GM18526 (cell line): ENCODE results near the gene FOXL2.

Source experiments
- POLR2A ChIP-seq: IDR thresholded peaks from 3 replicates; pipeline ENCODE4 v1.6.1; 2011; ENCODE audit not compliant: insufficient read length; ENCODE audit errors: extremely low read depth

FOXL2 gene

DNA sequence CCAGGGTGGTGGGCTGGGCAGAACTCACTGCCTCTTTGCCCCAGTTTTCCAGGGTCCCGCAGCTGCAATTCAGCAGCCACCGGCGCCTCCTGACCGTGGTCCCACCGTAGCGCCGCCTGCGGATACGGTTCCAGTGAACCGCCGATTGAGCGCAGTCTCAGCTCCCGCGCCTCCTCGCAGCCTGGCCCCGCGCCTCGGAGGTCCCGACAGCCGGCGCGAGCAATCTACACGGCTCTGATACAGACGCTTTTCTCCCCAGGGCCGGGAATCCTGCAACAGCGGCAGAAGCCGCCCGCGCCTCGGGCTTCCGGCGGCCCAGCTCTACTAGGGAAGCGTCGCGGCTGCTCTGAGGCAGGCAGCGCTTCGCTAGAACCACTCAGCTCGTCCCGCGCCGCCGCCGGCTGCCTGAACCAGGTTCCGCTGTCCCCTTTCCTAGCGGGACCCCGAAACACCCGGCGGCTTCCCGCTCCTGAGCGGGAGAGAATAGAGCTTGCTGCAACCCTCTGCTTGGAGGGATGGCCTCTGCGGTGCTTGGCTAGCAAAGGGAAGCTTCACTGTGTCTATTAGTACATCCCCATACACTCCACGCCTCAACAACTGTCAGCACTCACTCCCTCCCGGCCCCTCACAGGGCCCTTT is 3.2 kb upstream of the FOXL2 start:
- TF ChIP-seq POLR2A: no peak

DNA sequence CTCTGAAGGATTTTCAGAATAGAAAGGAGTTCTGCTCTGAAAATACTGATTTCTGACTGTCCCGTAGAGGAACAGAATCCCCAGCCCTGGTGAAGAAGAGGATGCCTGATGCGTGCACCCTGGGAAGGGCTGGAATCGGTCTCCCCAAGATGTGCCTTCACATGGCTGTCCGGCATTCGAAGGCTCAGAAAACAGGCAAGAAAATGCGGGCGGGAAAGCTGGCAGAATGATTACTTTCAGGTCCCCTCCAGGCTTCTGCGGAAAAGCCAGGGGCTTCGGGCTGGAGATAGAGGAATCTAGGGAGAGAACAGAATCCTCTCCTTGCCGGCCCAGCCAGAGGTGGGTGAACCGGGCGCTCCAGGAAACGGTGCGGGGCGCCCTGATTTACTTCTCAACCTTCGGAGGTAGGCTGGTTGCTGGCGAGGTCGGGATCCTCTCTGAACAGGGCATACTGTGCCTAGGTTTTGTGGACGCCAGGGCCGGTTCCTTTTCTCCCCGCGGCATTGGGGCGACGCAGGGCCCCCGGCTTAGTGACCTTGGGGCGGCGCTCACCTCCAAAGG is 2.6 kb upstream of the FOXL2 start:
- TF ChIP-seq POLR2A: no peak

DNA sequence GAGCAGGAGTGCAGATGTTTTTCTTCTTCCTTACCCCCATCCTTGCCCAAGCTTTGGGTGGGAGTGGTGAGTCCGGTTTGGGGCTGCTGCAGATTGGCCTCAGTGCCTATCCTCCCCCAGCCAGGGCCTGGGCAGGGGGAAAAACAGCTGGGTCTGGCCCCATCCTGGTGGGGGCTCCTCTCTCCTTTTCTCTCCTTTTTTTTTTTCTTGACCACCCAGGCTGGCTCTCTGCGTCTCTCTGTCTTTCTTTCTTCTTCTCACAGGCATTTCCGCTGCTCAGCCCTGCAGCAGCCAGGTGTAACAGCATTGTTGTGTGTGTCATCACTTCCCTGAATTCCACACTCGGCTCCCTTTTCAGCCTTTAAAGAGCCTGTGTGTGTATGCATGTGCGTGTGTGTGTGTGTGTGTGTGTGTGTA is 2.1 kb upstream of the FOXL2 start:
- no peak for TF ChIP-seq POLR2A

DNA sequence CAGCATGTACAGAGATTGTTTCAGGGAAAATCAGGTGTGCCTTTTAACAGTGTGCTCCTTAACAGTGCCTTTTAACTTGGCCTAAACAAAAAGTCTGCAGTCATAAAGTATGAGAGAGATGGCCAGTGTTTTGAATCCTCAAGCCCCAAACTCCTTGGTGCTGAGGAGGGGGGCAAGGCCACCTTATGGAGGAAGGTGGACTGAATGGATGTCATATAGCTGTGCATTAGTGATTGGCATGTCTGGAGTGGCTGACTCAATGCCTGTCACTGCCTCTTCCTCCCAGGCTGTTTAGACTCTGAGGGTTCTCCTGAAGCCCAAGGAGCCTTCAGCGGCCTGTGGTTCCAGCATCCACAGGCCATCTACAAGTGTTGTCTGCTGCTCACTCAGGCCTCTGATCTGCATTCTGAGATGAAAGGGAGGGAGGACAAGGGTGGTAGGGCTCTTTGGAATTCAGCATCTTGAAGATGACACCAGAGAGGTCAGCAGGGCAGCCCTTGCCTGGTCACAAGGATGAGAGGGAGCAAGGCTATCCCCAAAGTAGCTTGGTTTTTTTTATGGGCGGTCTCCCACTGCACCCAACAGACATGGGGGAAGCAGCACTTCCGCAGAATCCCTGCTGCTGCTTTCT is 1.5 kb upstream of the FOXL2 start:
- TF ChIP-seq POLR2A: no peak

DNA sequence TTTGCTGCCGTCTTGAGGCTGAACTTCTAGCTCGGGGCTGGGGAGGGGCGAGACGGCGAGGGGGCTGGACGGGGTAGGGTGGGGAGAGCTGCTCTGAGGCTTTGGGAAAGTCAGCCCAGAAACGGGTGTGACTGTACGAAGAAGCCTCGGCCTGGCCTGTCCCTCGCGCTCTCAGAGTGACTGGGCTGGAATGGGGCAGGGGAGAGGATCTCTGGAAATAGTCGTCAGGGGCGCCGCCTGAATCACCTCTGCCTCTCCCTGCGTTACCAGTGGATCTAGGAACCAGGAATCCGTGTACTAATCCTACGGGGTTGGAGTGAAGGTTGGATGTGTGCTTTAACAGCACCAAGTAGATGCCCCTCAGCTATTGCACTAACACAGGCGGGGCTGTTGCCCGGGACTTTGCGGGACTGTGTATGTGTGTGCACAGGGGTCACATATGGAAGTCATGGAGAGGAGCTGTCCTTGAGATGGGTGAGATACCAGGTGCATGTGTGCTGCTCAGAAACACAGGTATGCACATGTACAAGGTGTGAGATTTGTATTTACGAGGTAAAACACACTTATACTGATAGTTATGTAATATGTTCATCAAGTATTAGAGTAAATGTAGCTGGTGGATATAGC is 671 bp upstream of the FOXL2 start:
- no peak for TF ChIP-seq POLR2A

DNA sequence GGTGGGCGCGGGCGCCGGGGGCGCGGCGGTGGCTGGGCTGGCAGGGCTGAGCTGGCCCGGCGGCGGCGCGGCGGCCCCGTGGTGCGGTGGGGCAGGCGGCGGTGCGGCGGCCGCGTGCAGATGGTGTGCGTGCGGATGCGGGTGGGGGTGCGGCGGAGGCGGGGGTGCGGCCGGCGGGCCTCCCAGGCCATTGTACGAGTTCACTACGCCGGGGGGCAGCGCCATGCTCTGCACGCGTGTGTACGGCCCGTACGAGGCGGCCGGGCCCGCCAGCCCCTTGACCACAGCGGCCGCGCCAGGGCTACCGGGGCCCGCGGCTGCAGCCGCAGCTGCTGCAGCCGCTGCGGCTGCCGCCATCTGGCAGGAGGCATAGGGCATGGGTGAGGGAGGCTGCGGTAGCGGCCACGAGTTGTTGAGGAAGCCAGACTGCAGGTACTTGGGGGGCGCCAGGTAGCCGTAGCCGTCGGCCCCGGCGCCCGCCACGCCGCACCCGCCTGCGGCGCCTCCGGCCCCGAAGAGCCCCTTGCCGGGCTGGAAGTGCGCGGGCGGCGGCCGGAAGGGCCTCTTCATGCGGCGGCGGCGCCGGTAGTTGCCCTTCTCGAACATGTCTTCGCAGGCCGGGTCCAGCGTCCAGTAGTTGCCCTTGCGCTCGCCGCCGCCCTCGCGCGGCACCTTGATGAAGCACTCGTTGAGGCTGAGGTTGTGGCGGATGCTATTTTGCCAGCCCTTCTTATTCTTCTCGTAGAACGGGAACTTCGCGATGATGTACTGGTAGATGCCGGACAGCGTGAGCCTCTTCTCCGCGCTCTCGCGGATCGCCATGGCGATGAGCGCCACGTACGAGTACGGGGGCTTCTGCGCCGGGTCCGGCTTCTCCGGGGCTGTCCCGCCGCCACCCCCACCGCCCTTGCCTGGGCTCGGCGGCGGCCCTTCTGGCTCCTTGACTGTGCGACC is 951 bp downstream of the FOXL2 start:
- no peak for TF ChIP-seq POLR2A

DNA sequence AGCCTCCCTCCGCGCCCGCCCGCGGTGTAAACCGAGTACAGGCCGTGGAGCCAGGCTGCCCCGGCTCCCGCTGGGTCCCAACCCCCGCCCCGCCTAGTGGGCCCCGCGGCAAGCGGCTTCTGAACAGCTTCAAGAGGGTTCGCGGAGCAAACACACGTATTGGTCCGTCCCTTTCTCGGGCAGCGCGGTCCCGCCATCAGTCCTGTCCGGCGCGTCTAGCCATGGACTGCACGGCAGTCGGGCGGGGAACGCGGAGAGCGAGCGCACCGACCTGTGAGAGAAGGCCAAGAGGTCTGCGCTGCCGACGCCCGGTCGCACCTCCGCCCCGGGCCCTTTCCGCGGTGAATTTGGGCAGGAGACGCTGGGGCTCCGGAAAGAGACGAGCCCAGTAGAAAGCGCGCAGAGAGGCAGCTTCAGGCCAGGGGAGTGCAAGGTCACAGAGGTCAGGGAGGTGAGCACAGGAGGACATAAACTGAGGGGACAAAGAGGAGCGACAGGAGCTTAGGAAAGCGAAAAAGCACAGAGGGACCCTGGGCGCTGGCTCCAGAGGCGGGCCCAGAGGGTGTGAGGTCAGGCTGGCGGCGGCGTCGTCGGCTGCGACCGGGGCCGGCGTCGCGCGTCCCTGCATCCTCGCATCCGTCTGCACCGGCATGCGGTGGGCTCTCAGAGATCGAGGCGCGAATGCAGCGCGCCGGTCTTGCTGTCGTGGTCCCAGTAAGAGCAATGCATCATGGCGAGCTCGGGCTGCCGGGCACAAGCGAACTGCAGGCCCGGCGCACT is 1.8 kb downstream of the FOXL2 start:
- no peak for TF ChIP-seq POLR2A

DNA sequence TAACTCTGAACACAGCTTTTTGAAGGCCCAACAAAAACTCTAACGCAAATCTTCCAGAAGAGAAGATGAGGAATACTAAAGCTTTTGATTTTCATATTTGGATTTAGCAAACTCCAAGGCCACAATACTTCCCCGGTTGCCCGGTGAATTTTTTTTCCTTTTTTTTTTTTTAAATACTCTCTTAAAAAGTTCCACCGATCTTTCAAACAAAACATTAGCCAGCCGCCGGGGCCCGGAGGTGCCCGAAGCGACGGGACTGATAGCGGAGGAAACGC is 2.3 kb downstream of the FOXL2 start:
- TF ChIP-seq POLR2A: no peak

DNA sequence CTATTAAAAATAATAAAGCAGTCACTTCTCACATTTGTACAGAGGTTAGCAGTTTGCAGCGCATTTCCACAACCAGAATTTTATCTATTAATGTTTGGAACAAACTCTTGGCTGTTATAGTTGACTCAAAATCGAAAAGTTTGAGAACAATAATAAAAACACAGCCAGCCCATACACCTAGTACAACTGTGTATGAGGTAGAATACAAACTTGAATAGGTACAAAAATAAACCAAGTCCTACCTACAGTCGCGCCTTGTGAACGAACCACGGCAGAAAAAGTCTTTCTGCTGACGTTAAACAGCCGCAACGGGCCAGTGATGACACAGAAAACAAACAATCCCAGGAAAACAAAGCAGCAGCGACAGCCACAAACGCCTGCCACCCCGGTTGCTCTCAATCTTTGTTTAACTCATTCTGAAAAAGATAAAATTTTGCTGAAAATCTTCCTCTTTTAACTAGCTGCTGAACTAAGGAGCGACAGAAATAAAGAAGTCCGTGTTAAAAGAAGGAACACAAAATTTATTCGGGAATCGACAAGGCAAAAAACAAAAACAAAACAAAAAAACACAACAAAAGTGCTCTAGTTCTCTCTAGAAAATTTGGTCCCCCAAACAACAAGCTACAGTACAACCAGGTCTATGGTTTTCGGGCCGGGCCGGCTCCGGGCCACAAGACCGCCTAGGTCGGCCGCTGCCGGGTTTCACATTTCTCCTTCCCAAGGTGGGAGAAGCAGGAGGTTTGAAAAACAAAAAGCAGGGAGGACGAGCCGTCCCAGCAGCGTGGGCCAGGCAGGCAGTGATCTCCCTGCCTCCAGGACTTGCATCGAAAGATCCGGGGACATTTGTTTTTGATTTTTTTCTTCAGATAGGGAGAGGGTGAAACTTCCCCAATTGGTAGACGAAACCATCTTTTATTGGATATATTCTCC is 2.9 kb downstream of the FOXL2 start:
- TF ChIP-seq POLR2A: no peak

DNA sequence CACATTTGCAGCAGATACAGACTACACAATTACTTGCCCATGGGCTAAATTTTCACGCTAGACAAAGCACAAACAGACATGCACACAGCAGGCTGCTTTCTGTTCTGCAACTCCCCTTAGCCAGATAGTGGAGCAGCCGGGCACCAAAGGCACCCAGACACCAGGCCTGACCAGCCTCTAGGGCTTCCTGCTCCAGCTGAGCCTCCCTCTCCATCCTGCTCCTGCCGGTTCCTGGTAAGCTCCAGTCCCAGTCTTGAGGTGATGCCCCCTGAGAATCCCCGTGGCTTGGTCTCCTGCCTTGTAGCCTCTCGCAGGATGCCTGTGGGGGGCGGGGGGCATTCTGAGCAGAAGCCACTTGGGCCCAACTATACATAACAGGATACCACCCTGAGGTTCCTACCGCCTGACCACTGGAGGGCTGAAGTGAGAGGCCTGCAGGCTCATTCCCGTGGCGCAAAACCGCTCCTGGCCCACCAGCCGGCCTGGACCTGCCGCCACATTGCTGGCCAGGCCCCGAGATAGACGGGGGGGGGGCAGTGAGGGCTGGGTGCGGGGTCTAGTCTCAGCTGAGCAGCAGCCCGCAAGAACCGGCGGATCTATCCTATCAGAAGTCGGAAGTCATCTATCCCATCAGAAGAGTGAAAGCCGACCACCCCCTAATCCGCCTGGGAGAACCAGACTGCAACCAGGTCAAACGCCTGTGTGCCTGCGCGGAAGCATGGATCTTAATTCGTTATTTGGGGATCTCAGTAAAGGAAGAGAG is 3.9 kb downstream of the FOXL2 start:
- TF ChIP-seq POLR2A: no peak

DNA sequence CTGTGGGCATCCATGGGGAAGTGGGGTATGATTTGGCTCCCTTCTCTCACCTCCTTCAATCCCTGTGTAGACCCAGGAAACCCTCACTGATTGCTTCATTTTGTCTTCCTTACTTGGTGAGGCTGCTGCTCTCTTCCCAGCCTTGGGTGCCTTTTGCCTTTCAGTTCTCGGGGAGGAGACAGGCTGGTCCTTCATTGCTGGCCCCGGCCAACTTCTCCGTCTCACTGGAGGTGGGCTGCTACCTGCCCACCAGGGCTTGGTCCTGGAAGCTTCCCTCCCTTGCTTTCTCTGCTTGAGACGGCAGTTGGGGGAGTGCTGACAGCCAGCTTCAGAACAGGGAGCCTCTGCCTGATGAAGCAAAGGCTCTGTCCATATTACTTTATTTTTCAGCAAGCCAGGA is 4.7 kb downstream of the FOXL2 start:
- TF ChIP-seq POLR2A: no peak

DNA sequence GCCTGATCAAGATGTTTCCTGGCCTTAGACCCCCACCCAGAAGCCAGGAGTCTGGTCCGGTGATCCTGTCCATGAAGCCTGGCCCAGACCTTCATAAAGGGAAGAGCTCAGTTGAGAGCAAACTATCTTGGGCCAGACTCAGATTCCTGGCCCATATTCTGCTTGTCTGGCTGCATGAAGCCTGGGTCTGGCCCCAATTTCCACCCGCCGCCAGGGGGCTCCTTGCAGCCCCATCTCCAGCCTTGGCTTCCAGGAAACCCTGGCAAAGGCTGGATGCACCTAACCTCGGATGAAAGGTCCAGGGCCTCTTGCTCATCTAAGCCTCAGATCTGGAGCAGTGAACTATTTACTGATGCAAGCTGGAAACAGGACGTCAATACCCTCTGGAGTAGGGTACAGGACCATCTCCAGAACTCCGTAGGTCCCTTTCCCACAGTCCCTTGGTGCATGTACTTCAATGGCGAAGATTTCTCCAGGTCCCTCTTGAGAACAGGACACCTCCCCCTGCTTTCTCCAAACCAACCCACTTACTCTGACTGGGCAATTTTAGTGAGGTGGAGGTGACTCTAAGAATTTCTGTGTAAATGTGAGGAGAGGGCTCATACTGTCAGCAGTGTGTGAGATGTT is 5.6 kb downstream of the FOXL2 start:
- TF ChIP-seq POLR2A: no peak

DNA sequence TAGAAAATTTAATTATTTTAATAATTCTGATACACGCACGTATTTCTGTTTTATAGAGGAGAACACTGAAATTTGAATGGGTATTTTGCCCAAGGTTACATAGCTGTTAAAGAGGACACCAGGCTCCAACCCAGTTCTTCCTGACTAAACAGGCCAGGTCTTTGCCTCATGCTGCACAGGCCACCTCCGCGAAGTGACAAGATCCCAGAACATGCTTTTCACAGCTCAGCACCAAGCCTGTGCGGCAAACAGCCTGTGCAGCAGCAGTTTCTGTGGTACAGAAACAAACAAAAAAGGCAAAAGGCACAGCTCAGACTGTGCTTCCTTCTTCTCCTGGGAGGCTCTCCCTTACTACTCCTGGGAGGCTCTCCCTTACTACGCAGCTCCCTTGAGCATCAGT is 6.5 kb downstream of the FOXL2 start:
- TF ChIP-seq POLR2A: no peak
